NCI-H2029 (cell line): ENCODE data around the gene MYT1.
"Not testable (repeated sequence)": the region's sequence is repeated elsewhere in the genome, so short reads cannot be mapped to it uniquely, and the experiment has no call there.

Experiments used
- DNase-seq: peaks from one replicate; lab custom pipeline; 2025; lab: John Stamatoyannopoulos, UW

MYT1 gene

GRCh38 chr20:64164123-64164836 lies at the start of gene MYT1:
MYT1 (plus strand) TSS chr20:64164452; CDS start chr20:64198862, 34,410 bp downstream.
- DNase-seq, result peak; percentile 97

DNA sequence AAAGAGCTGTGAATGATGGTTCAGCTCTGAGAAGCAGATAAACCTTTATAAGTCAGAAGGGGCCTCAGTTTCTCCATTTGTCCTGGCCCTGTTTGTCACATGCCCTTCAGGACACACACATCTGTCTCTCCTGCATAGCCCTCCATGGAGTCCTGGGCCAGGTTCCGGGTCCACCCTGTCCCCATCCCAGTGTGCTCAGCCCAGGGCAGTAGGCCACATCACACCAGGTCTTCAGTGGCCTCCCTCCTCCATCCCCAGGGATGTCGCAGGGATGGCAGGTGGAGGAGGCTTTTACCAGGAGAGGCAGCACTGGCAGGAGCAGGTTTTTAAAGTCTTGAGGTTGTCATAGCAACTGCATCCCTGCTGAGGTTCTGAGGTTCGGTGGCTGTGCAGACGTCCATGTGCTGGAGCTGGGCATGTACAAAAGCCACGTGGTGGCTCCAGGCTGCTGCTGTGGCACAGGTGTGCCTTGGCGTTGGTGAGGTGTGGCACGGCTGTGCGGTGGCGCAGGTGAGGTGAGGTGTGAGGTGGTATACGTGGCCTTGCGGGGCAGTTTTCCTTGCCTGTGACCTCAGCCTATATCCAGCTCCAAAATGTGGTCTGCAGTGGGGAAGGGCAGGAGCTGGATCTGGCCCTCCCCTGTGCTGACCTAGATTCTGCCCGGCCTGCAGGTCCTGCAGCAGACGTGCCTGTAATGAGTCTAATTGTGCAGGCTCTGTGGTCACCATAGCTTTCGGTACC lies 48.9 kb upstream of the MYT1 start:
- no peak for DNase-seq

GRCh38 chr20:64116016-64116415 lies 48.2 kb upstream of the MYT1 start:
- DNase-seq, result no peak

GRCh38 chr20:64116541-64117431 lies 47.5 kb upstream of the MYT1 start:
- DNase-seq, result no peak

DNA sequence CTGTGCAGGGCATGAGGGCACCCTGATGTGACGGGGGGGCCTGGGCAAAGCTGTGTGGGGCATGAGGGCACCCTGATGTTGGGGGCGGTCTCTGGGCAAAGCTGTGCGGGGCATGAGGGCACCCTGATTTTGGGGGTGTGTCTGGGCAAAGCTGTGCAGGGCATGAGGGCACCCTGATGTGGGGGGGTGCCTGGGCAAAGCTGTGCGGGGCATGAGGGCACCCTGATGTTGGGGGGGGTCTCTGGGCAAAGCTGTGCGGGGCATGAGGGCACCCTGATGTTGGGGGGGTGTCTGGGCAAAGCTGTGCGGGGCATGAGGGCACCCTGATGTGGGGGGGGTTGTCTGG lies 46.8 kb upstream of the MYT1 start:
- not testable (repeated sequence) for DNase-seq

DNA sequence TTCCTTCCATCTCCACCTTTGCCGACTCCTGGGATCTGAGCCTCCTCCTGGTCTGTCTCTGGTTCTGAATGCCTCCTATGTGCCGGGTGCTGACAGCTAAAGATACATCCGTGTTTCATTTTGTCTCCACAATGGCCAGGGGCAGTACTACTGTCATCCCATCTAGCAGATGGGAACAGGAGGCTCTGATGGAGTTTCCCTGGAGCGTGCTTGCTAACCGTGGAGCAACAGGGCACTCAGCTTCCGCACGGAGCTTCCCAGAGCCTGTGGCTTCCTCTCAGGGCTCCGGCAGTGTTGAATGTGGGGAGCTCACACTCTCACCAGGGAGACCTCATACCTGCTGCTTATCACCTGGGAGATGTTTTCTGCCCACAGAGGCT lies 45.0 kb upstream of the MYT1 start:
- DNase-seq, result no peak

DNA sequence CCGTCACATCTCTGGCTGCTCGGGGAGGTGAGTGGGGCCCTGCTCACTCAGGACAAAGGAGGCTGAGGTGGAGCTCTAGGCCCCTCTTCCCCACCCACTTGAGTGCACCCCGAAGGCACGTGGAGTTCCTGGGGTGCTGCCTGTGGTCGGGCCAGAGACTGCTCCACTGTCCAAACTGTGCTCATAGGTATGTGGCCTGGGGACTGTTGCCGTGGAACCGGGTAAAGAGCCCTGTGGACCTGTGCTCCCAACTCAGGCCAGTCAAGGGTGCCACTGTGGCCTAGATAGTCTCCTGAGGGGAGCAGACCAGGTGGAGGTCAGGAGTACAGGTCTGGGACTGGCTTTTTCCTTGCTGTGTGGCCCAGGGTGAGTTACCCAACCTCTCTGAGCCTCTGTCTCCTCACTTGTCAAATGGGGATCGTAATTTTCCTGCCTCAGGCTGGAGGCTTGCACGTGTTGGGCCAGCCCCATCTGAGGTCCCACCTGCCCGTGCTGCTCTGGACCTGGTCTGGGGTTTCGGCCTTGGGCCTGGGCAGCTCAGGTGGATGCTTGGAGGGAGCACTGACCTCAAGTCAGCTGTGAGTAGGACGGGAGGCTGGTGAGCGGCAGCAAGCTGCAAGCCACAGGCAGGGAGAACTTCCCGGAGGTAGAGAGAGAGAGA lies 44.4 kb upstream of the MYT1 start:
- DNase-seq, result no peak

DNA sequence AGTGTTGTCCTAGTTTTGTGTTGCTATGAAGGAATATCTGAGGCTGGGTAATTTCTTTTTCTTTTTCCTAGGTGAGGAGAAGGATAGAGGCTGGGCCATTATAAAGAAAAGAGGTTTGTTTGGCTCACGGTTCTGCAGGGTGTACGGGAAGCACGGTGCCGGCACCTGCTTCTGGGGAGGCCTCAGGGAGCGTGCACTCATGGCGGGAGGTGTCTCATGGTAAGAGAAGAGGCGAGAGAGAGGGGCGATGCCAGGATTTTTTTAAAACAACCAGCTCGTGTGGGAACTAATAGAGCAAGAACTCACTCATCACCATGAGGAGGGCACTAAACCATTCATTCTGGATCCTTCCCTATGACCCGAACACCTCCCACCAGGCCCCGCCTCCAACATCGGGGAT lies 42.7 kb upstream of the MYT1 start:
- DNase-seq, result no peak

DNA sequence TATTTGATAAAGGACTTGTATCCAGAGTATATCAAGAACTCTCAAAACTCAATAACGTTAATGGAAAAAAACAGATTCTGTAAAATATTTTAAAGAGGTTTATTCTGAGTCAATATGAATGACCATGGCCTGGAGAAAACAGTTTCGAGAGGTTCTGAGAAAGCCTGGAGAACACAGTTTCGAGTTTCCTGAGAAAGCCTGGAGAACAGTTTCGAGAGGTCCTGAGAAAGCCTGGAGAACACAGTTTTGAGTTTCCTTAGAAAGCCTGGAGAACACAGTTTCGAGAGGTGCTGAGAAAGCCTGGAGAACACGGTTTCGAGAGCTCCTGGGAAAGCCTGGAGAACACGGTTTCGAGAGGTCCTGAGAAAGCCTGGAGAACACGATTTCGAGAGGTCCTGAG lies 41.3 kb upstream of the MYT1 start:
- DNase-seq, result not testable (repeated sequence)

- not testable (repeated sequence) for DNase-seq
Measured at GRCh38 chr20:64123517-64123916, 40.7 kb upstream of the MYT1 start.

- no peak for DNase-seq
Measured at GRCh38 chr20:64129146-64129782, 35.0 kb upstream of the MYT1 start.

GRCh38 chr20:64130271-64130670 lies 34.0 kb upstream of the MYT1 start:
- DNase-seq, result no peak

- no peak for DNase-seq
Measured at GRCh38 chr20:64130876-64131275, 33.4 kb upstream of the MYT1 start.

GRCh38 chr20:64131406-64131805 lies 32.8 kb upstream of the MYT1 start:
- DNase-seq, result peak; percentile 50

DNA sequence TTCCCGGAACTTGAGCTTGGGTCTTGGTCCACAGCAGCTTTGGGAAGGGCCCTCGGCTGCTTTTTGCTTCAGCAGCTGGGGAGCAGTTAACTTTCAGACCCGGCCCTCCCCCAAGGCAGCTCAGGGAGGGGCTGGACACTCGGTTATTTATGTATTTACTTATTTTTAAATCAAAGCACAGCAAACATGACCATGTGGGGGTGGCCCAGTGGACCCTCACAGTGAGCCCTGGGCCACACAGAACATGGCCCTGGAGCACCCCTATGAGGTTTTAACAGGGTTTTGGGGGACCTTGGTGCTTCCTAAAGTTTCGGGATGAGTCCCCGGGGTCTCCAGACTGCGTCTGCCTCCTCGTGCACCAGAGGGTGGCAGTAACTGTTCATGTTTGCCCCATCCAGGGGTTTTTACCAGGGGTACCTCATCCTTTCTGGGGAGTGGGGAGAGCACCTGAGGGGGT lies 30.3 kb upstream of the MYT1 start:
- no peak for DNase-seq

GRCh38 chr20:64134744-64135143 lies 29.5 kb upstream of the MYT1 start:
- not testable (repeated sequence) for DNase-seq

DNA sequence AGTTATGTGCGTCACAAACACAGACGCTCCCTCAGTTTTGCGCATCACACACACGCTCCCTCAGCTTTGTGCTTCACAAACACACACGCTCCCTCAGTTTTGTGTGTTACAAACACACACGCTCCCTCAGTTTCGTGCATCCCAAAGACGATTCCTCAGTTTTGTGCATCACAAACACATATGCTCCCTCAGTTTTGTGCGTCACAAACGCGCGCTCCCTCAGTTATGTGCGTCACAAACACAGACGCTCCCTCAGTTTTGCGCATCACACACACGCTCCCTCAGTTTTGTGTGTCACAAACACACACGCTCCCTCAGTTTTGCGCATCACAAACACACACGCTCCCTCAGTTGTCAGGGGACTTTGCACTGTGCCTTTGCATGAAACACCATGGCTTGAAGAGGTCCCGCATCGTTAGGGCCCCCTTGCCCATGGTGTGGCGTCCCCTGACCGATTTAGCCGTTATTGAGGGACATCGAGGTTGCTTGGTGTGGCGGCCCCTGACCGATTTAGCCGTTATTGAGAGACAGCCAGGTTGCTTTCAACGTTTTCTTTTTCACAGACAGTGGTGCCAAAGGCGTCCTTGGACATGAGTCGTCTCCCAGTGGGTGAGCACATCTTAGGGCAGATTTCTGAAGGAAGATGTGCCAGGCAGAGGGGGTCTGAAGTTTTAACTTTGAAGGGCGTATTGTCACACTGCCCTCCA lies 28.1 kb upstream of the MYT1 start:
- DNase-seq, result no peak

DNA sequence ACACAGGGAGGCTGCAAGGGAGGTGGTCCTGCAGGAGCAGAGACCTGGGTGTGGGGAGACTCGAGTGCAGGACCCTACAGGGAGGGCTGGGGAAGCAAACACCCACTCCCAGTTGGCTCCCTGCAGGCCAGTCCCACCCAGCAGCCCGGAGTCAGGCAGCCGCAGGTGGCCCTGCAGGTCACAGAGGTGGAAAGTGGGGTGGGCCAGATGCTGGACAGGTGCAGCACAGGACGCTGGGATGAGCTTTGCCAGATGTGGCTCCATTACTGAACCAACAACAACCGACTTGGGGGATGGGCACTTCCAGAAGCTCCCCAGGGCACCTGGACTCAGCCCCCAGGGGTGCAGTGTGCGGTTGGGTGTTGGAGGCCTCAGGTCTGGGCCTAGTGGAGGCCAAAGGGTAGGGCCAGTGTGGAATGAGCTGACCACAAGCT lies 26.6 kb upstream of the MYT1 start:
- no peak for DNase-seq

DNA sequence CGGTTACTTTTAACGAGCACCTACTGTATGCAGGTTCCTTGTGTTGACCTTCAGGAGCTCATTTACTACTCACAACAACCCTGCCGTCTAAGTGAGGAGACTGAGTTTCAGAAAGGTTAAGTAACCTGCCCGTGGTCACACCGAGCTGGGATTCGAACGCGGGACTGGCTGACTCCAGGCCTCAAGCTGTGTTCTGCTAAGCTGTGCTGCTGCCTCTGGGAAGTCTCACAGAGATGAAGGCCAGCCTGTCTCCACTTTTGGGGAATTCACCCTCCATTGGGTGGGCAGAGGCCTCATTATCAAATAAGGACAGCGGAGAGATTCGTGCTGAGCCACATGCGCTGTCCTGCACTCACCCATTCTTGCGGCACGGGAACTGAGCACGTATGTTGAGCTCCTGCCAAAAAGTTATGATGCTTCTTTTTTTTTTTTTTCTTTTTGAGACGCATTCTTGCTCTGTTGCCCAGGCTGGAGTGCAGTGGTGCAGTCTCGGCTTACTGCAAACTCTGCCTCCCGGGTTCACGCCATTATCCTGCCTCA lies 25.9 kb upstream of the MYT1 start:
- DNase-seq, result no peak

DNA sequence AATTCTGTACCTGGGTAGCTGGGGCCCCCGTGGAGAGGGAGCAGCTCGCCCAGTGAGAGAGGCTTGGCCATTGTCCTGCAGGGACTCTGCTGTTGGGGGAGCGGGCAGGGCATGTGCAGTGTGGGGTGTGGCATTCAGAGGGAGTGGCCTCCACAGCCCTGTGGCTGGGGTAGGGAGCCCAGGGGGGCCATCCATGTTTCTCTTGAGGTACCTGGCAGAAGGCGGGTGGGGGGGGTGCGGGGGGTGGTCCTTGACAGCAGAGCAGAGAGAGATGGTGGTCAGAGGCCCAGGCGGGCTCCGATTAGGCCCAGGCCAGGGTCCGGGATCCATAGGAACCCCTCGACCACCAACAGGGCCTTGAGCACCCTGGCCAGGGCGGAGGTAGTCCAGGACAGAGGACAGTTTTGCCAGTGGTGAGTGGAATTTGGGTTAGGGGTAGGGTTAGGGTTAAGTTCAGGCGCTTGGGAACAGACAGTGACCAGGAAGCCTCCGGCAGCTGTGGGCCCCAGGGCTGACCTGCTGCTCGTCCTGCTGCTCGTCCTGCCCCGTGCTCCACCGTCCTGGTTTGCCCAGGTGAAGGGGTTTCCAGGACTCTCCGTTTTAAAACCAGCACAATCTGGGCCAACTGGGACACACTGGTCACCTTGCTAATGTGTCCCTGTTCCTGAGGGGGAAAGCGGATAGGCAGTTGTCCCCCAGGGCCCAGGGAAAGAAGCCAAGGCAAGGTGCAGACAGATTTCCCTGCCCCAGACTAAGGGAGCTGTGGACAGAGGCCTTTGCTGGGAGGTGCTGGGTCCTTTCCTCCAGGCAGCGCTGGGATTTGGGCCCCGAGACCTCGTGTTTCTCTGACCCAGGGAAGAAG lies 24.8 kb upstream of the MYT1 start:
- DNase-seq, result no peak
